H9 (cell line): ENCODE data around the gene CALHM3. TPM values are rescaled to one million over a fixed set of nuclear protein-coding genes. Genes with fewer than 3 reads are reported as not detected.

Experiments used
- DNase-seq: peaks from one replicate; pipeline ENCODE4 v3.0.0-alpha.2; 2017
- H2AFZ ChIP-seq: one replicate; pipeline ENCODE4 v1.6.1; 2013; ENCODE audit warnings: mild to moderate bottlenecking, low read length, control low read depth, moderate library complexity
- H2AK5ac ChIP-seq: 2 replicates; pipeline ENCODE4 v1.6.1; 2013; ENCODE audit warnings: low read length, control low read depth, mixed read lengths; ENCODE audit not compliant: insufficient read length
- H2BK120ac ChIP-seq: one replicate; pipeline ENCODE4 v1.6.1; 2013; ENCODE audit warnings: low read depth, mild to moderate bottlenecking, low read length, control low read depth, inconsistent platforms; ENCODE audit not compliant: poor library complexity, severe bottlenecking
- H2BK12ac ChIP-seq: 2 replicates; pipeline ENCODE4 v1.6.1; 2013; ENCODE audit warnings: low read length, control low read depth, mixed read lengths, low read depth; ENCODE audit not compliant: insufficient read length
- H2BK15ac ChIP-seq: 2 replicates; pipeline ENCODE4 v1.6.1; 2013; ENCODE audit warnings: low read depth, low read length, control low read depth
- H2BK20ac ChIP-seq: one replicate; pipeline ENCODE4 v1.6.1; 2013; ENCODE audit warnings: low read depth, mild to moderate bottlenecking, low read length, control low read depth, inconsistent platforms; ENCODE audit not compliant: poor library complexity, severe bottlenecking
- H2BK5ac ChIP-seq: 2 replicates; pipeline ENCODE4 v1.6.1; 2013; ENCODE audit warnings: low read length, control low read depth, mixed read lengths; ENCODE audit not compliant: insufficient read length
- H3K14ac ChIP-seq: 2 replicates; pipeline ENCODE4 v1.6.1; 2013; ENCODE audit warnings: low read length, control low read depth; ENCODE audit not compliant: insufficient read depth
- H3K18ac ChIP-seq: 2 replicates; pipeline ENCODE4 v1.6.1; 2013; ENCODE audit warnings: low read depth, mild to moderate bottlenecking, mixed read lengths, low read length, control low read depth; ENCODE audit not compliant: insufficient read length
- H3K23ac ChIP-seq: 2 replicates; pipeline ENCODE4 v1.6.1; 2013; ENCODE audit warnings: low read length, control low read depth, mixed read lengths, low read depth; ENCODE audit not compliant: insufficient read length
- H3K23me2 ChIP-seq: 2 replicates; pipeline ENCODE4 v1.6.1; 2013; ENCODE audit warnings: low read depth, mild to moderate bottlenecking, mixed read lengths, low read length, control low read depth; ENCODE audit not compliant: insufficient read length, poor library complexity, severe bottlenecking
- H3K27ac ChIP-seq: 2 replicates; pipeline ENCODE4 v1.5.1; 2013; ENCODE audit warnings: low read length, control low read depth, mixed read lengths, low read depth; ENCODE audit not compliant: insufficient read length
- H3K27me3 ChIP-seq: 2 replicates; pipeline ENCODE4 v1.6.1; 2013; ENCODE audit warnings: low read length, control low read depth, inconsistent platforms; ENCODE audit not compliant: insufficient read depth
- H3K4ac ChIP-seq: 2 replicates; pipeline ENCODE4 v1.6.1; 2013; ENCODE audit warnings: low read depth, mild to moderate bottlenecking, control low read depth, inconsistent platforms, low read length, moderate library complexity
- H3K4me1 ChIP-seq: 2 replicates; pipeline ENCODE4 v1.6.1; 2013; ENCODE audit warnings: low read length, control low read depth, inconsistent platforms; ENCODE audit not compliant: insufficient read depth
- H3K4me2 ChIP-seq: 2 replicates; pipeline ENCODE4 v1.6.1; 2013; ENCODE audit warnings: low read length, control low read depth, mixed read lengths; ENCODE audit not compliant: insufficient read length, insufficient read depth
- H3K56ac ChIP-seq: 2 replicates; pipeline ENCODE4 v1.6.1; 2013; ENCODE audit warnings: low read depth, mild to moderate bottlenecking, mixed read lengths, low read length, control low read depth; ENCODE audit not compliant: insufficient read length
- H3K79me1 ChIP-seq: 2 replicates; pipeline ENCODE4 v1.6.1; 2013; ENCODE audit warnings: low read depth, mild to moderate bottlenecking, moderate library complexity, low read length, control low read depth, inconsistent platforms; ENCODE audit not compliant: insufficient read depth, poor library complexity, severe bottlenecking
- H3K79me2 ChIP-seq: 2 replicates; pipeline ENCODE4 v1.6.1; 2013; ENCODE audit warnings: low read length, control low read depth, inconsistent platforms; ENCODE audit not compliant: insufficient read depth
- H3K9ac ChIP-seq: 2 replicates; pipeline ENCODE4 v1.6.1; 2013; ENCODE audit warnings: low read length, control low read depth, mixed read lengths; ENCODE audit not compliant: insufficient read length; ENCODE audit errors: extremely low read depth
- H3K9me3 ChIP-seq: one replicate; pipeline ENCODE4 v1.6.1; 2013; ENCODE audit warnings: low read depth, low read length, inconsistent platforms; ENCODE audit not compliant: control insufficient read depth
- H3T11ph ChIP-seq: one replicate; pipeline ENCODE4 v1.6.1; 2013; ENCODE audit warnings: mild to moderate bottlenecking, low read length, control low read depth, inconsistent platforms
- H4K20me1 ChIP-seq: one replicate; pipeline ENCODE4 v1.6.1; 2013; ENCODE audit not compliant: control insufficient read depth, insufficient read length, insufficient read depth
- H4K5ac ChIP-seq: 2 replicates; pipeline ENCODE4 v1.6.1; 2013; ENCODE audit warnings: low read depth, mild to moderate bottlenecking, mixed read lengths, low read length, control low read depth; ENCODE audit not compliant: insufficient read length
- H4K8ac ChIP-seq: replicated peaks from 2 replicates; pipeline ENCODE4 v1.6.1; 2013; ENCODE audit warnings: low read length, control low read depth, mixed read lengths, low read depth; ENCODE audit not compliant: insufficient read length
- H4K91ac ChIP-seq: 2 replicates; pipeline ENCODE4 v1.6.1; 2013; ENCODE audit warnings: low read depth, mild to moderate bottlenecking, moderate library complexity, mixed read lengths, low read length, control low read depth; ENCODE audit not compliant: insufficient read length
- H3K27ac Mint-ChIP-seq, 3 experiments: 2 replicates in 2 of 3; 3 replicates in 1 of 3; pipeline ENCODE4 v1.8.0; 2020 to 2021; ENCODE audit warnings: mixed read lengths in 3 of 3, mild to moderate bottlenecking in 1 of 3, moderate library complexity in 1 of 3
- H3K27me3 Mint-ChIP-seq: 2 replicates; pipeline ENCODE4 v1.8.0; 2021; ENCODE audit warnings: low read depth, mild to moderate bottlenecking, moderate library complexity, mixed read lengths
- H3K36me3 Mint-ChIP-seq, 3 experiments: 2 replicates in 2 of 3; 3 replicates in 1 of 3; pipeline ENCODE4 v1.8.0; 2020 to 2021; ENCODE audit warnings: low read depth in 3 of 3, mixed read lengths in 3 of 3; ENCODE audit not compliant: insufficient read depth in 1 of 3
- H3K4me1 Mint-ChIP-seq, 2 experiments: 2 replicates each; pipeline ENCODE4 v1.8.0; 2020; ENCODE audit warnings: mixed read lengths in 2 of 2
- H3K4me3 Mint-ChIP-seq, 2 experiments: 2 replicates in 1 of 2; 3 replicates in 1 of 2; pipeline ENCODE4 v1.8.0; 2020 to 2021; ENCODE audit warnings: mild to moderate bottlenecking in 2 of 2, mixed read lengths in 2 of 2, moderate library complexity in 1 of 2
- H3K9me3 Mint-ChIP-seq, 2 experiments: 2 replicates in 1 of 2; 3 replicates in 1 of 2; pipeline ENCODE4 v1.8.0; 2020; ENCODE audit warnings: mild to moderate bottlenecking in 2 of 2, mixed read lengths in 2 of 2, moderate library complexity in 1 of 2
- WGBS: extraction: QIAGEN DNeasy Blood & Tissue Kit; methylation state at CpG from one replicate; pipeline ENCODE4 v1.1.7; 2013; ENCODE audit warnings: missing lambda C conversion rate, low lambda C conversion rate, mixed read lengths; ENCODE audit not compliant: insufficient read length; ENCODE audit errors: extremely low coverage; 5-methylcytosine and 5-hydroxymethylcytosine counted together
- total RNA-seq: library from RNA; stranded (reverse); gene quantifications from 2 replicates; pipeline ENCODE4 v1.2.1, GENCODE V29; 2021
- TF ChIP-seq, protein P1 (sequence below): fragments of 200-600 bp; sonication (generic); conservative IDR thresholded peaks from 3 replicates; pipeline ENCODE4 v1.8.0; 2021; ENCODE audit warnings: antibody characterized with exemption, mild to moderate bottlenecking

The CALHM3 gene
- total RNA-seq, 1 experiment from 2014 or later, result not detected

DNA sequence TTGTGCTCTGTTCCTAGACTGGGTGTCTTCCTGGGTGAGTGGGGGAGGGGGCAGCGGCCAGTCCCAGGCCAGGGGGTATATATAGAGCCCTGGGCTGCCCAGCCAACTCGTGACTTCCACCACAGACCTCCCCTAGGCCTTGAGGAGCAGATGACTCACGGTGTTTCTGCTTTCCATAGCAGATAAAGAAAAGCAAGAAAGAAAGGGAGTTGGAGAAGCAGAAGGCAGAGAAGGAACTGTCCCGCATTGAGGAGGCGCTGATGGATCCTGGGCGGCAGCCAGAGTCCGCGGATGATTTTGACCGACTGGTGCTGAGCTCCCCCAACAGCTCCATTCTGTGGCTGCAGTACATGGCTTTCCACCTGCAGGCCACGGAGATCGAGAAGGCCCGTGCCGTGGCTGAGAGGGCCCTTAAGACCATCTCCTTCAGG lies 37.0 kb downstream of the CALHM3 start:
- H3K4ac ChIP-seq, result no peak overlapping the region
- H2BK20ac ChIP-seq, result no peak overlapping the region
- H3K27ac ChIP-seq, result no peak overlapping the region
- H2BK120ac ChIP-seq, result no peak overlapping the region
- H3K79me1 ChIP-seq, result no peaks in the 10 kb centered on the region
- no peak overlapping the region for H4K5ac ChIP-seq
- H2BK5ac ChIP-seq, result no peak overlapping the region
- DNase-seq, result no peak
- H3K9ac ChIP-seq, result no peak overlapping the region
- no peak overlapping the region for H3K23ac ChIP-seq
- Mint-ChIP-seq H3K9me3 (no peaks in the 10 kb centered on the region), H3K4me3 (no peak overlapping the region), H3K4me1 (peaks cover 0 to 3% of the 10 kb centered on the region in 2 experiments; a peak in 1 of 4 replicates), H3K27ac (peak overlapping the region in 1 of 3 experiments; percentile 57; a peak in 1 of 7 replicates), H3K36me3 (peaks cover 63 to 94% (median 88%) of the 10 kb centered on the region in 3 experiments; a peak in 6 of 7 replicates), H3K27me3 (no peaks in the 10 kb centered on the region)
- no peaks in the 10 kb centered on the region for H3K79me2 ChIP-seq
- no peaks in the 10 kb centered on the region for H3K27me3 ChIP-seq
- H3K23me2 ChIP-seq, result no peaks in the 10 kb centered on the region
- H4K8ac ChIP-seq, result no peak overlapping the region
- TF ChIP-seq, protein P1, sequence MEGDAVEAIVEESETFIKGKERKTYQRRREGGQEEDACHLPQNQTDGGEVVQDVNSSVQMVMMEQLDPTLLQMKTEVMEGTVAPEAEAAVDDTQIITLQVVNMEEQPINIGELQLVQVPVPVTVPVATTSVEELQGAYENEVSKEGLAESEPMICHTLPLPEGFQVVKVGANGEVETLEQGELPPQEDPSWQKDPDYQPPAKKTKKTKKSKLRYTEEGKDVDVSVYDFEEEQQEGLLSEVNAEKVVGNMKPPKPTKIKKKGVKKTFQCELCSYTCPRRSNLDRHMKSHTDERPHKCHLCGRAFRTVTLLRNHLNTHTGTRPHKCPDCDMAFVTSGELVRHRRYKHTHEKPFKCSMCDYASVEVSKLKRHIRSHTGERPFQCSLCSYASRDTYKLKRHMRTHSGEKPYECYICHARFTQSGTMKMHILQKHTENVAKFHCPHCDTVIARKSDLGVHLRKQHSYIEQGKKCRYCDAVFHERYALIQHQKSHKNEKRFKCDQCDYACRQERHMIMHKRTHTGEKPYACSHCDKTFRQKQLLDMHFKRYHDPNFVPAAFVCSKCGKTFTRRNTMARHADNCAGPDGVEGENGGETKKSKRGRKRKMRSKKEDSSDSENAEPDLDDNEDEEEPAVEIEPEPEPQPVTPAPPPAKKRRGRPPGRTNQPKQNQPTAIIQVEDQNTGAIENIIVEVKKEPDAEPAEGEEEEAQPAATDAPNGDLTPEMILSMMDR, result no peak
- no peak overlapping the region for H3T11ph ChIP-seq
- no peak overlapping the region for H2BK15ac ChIP-seq
- H3K9me3 ChIP-seq, result no peaks in the 10 kb centered on the region
- no peak overlapping the region for H2AK5ac ChIP-seq
- H4K91ac ChIP-seq, result no peak overlapping the region
- no peak overlapping the region for H2BK12ac ChIP-seq
- WGBS, result no CpG with 5 or more reads among the region's 13 CpGs
- no peak overlapping the region for H3K4me2 ChIP-seq
- no peaks in the 10 kb centered on the region for H3K4me1 ChIP-seq
- no peak overlapping the region for H2AFZ ChIP-seq
- H4K20me1 ChIP-seq, result no peaks in the 10 kb centered on the region
- no peak overlapping the region for H3K14ac ChIP-seq
- H3K18ac ChIP-seq, result no peak overlapping the region
- no peak overlapping the region for H3K56ac ChIP-seq
